Measurements from ENCODE around the gene ITGAD. TPM values are rescaled to one million over a fixed set of nuclear protein-coding genes. Genes with fewer than 3 reads are reported as not detected.

Gene ITGAD
- total and polyA plus RNA-seq, 2 donors (not counting 1 experiment from before 2014, with no cell fraction given) = 0.19 TPM; not detected in 1

GRCh38 chr16:31452631-31453106, 59.5 kb downstream of the ITGAD start:
- no peaks in the 10 kb centered on the region for H3K27me3 Mint-ChIP-seq
- Histone ChIP-seq H3K4me1 (ENCODE audit: control insufficient read depth in 2 of 2, insufficient read depth in 2 of 2, low read length in 2 of 2) (peaks cover 15 to 22% of the 10 kb centered on the region in 2 donors), H3K4me3 (ENCODE audit: control extremely low read depth in 1 of 5, extremely low read depth in 1 of 5, insufficient read depth in 1 of 5, low read depth in 2 of 5, low read length in 4 of 5) (no peak overlapping the region), H3K27ac (ENCODE audit: low read length in 2 of 2) (no peak overlapping the region), H4K20me1 (ENCODE audit: control insufficient read depth, insufficient read depth, low read length, poor library complexity, severe bottlenecking) (peaks cover 23% of the 10 kb centered on the region), H3K4me2 (replicated peaks; ENCODE audit: low read depth, low read length, poor library complexity, severe bottlenecking) (no peak overlapping the region), H3K36me3 (replicated peaks in 1 of 2; ENCODE audit: control extremely low read depth in 1 of 2, control insufficient read depth in 1 of 2, extremely low read depth in 1 of 2, insufficient read depth in 2 of 2, low read length in 1 of 2) (no peaks in the 10 kb centered on the region), H3K27me3 (replicated peaks in 1 of 4; ENCODE audit: control extremely low read depth in 1 of 4, control insufficient read depth in 3 of 4, insufficient read depth in 4 of 4, low read length in 3 of 4) (no peaks in the 10 kb centered on the region), H2AFZ (ENCODE audit: insufficient read depth, low read depth, low read length, poor library complexity, severe bottlenecking) (no peak overlapping the region), H3K79me2 (ENCODE audit: control insufficient read depth, insufficient read depth, low read length) (peaks cover 5% of the 10 kb centered on the region), H3K9me3 (ENCODE audit: control extremely low read depth in 1 of 3, control insufficient read depth in 2 of 3, insufficient read depth in 1 of 3, low read length in 2 of 3) (no peaks in the 10 kb centered on the region), H3K9ac (ENCODE audit: low read length) (no peak overlapping the region)
- ATAC-seq (ENCODE audit: low read depth) (no peak), DNase-seq (no peak)
- no peak overlapping the region for H3K27ac Mint-ChIP-seq
- H3K4me3 Mint-ChIP-seq = no peak overlapping the region
- ChIA-PET CTCF (interaction anchor here (1.5 kb wide), 1 partner anchor 10 kb away, joined by 8 read pairs; the partner anchor contains the start of gene ZNF843), POLR2A (interaction anchor here (0.7 kb wide), 2 partner anchors 287 to 499 kb away, joined by 3 to 6 read pairs; no protein-coding TSS in a partner anchor)
- no peaks in the 10 kb centered on the region for H3K9me3 Mint-ChIP-seq (ENCODE audit: insufficient read depth)
- intact Hi-C loops (cut with micrococcal nuclease) = no loop called here
- WGBS (ENCODE audit: insufficient coverage) = 100% methylated on average over 1 of the region's 3 CpGs
- TF ChIP-seq CTCF (IDR thresholded peaks at IDR 0.05) (no peak), EZH2 (IDR thresholded peaks at IDR 0.05; ENCODE audit: borderline replicate concordance, insufficient read depth, low read depth, low read length, poor library complexity, severe bottlenecking) (no peak)
- peaks cover 35% of the 10 kb centered on the region for H3K4me1 Mint-ChIP-seq

GRCh38 chr16:31453255-31454204, 60.4 kb downstream of the ITGAD start:
- no peak overlapping the region for H2AFZ ChIP-seq (ENCODE audit: insufficient read depth, low read depth, low read length, poor library complexity, severe bottlenecking)
- H3K4me3 ChIP-seq (ENCODE audit: control extremely low read depth in 1 of 5, extremely low read depth in 1 of 5, insufficient read depth in 1 of 5, low read depth in 2 of 5, low read length in 4 of 5) = no peak overlapping the region
- H3K9me3 Mint-ChIP-seq (ENCODE audit: insufficient read depth) = no peaks in the 10 kb centered on the region
- ChIA-PET POLR2A (no interaction called here), CTCF (interaction anchor here (7.2 kb wide), 1 partner anchor 10 kb away, joined by 43 read pairs; the partner anchor contains the start of gene ZNF843)
- no peaks in the 10 kb centered on the region for H3K27me3 Mint-ChIP-seq
- no peak overlapping the region for H3K27ac ChIP-seq (ENCODE audit: low read length in 2 of 2)
- no peak overlapping the region for H3K27ac Mint-ChIP-seq
- no peak for TF ChIP-seq EZH2 (IDR thresholded peaks at IDR 0.05; ENCODE audit: borderline replicate concordance, insufficient read depth, low read depth, low read length, poor library complexity, severe bottlenecking)
- H3K4me1 Mint-ChIP-seq = peaks cover 43% of the 10 kb centered on the region
- H3K79me2 ChIP-seq (ENCODE audit: control insufficient read depth, insufficient read depth, low read length) = peaks cover 9% of the 10 kb centered on the region
- 84% methylated on average over 15 of the region's 20 CpGs for WGBS (ENCODE audit: insufficient coverage)
- H3K4me1 ChIP-seq (ENCODE audit: control insufficient read depth in 2 of 2, insufficient read depth in 2 of 2, low read length in 2 of 2) = peaks cover 21 to 31% of the 10 kb centered on the region in 2 donors
- no peak overlapping the region for H3K4me3 Mint-ChIP-seq
- DNase-seq = no peak
- no peaks in the 10 kb centered on the region for H3K36me3 ChIP-seq (replicated peaks in 1 of 2; ENCODE audit: control extremely low read depth in 1 of 2, control insufficient read depth in 1 of 2, extremely low read depth in 1 of 2, insufficient read depth in 2 of 2, low read length in 1 of 2)
- peaks cover 27% of the 10 kb centered on the region for H4K20me1 ChIP-seq (ENCODE audit: control insufficient read depth, insufficient read depth, low read length, poor library complexity, severe bottlenecking)
- no peaks in the 10 kb centered on the region for H3K27me3 ChIP-seq (replicated peaks in 1 of 4; ENCODE audit: control extremely low read depth in 1 of 4, control insufficient read depth in 3 of 4, insufficient read depth in 4 of 4, low read length in 3 of 4)
- no peak overlapping the region for H3K4me2 ChIP-seq (replicated peaks; ENCODE audit: low read depth, low read length, poor library complexity, severe bottlenecking)
- H3K9ac ChIP-seq (ENCODE audit: low read length) = no peak overlapping the region
- no peak for ATAC-seq (ENCODE audit: low read depth)
- intact Hi-C loops (cut with micrococcal nuclease) = no loop called here
- no peaks in the 10 kb centered on the region for H3K9me3 ChIP-seq (ENCODE audit: control extremely low read depth in 1 of 3, control insufficient read depth in 2 of 3, insufficient read depth in 1 of 3, low read length in 2 of 3)
